ENCODE results near the gene IRS4. TPM values are rescaled to one million over a fixed set of nuclear protein-coding genes. Genes with fewer than 3 reads are reported as not detected.
A peak's percentile ranks its signal among the peaks of the same experiment; 100 is the strongest.

Gene IRS4
- polyA plus RNA-seq (ENCODE audit: insufficient read length in 4 of 4), result 1 to 10 TPM; 1.2 to 2.1 (median 1.8) TPM

GRCh38 chrX:108736509-108737479, at the start of gene IRS4:
Gene IRS4 (minus strand): TSS chrX:108736563.
- DNase-seq (ENCODE audit: low read depth in 4 of 4, low spot score in 3 of 4), result peak in 1 of 4 donors; percentile 37

GRCh38 chrX:108772549-108772948, 36.2 kb upstream of the IRS4 start:
- DNase-seq (ENCODE audit: low read depth in 4 of 4, low spot score in 3 of 4), result no peak

GRCh38 chrX:108763559-108763958, 27.2 kb upstream of the IRS4 start:
- DNase-seq (ENCODE audit: low read depth in 4 of 4, low spot score in 3 of 4), result no peak

DNA sequence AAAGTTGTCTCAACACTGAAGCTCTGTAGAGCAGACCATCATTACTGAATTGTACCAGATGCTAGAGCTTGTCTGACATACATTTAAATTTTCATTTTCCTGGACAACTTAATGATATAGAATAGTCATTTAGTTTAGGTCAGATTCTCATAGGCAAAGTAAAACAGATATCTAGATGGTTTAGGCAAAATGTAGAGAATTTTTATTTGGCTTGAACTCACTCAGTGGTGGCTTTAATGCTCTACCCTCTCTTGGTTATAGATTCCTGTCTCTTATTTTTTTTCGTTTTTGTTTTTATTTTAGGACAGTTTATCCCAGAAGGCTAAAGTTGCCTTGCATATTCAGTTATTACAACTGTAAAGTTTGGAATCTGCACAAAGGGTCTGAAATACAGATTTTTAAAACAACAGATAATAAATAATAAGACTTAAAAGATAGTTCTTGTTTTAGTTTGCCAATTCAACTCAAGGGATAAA, 4.0 kb upstream of the IRS4 start:
- no peak for DNase-seq (ENCODE audit: low read depth in 4 of 4, low spot score in 3 of 4)

DNA sequence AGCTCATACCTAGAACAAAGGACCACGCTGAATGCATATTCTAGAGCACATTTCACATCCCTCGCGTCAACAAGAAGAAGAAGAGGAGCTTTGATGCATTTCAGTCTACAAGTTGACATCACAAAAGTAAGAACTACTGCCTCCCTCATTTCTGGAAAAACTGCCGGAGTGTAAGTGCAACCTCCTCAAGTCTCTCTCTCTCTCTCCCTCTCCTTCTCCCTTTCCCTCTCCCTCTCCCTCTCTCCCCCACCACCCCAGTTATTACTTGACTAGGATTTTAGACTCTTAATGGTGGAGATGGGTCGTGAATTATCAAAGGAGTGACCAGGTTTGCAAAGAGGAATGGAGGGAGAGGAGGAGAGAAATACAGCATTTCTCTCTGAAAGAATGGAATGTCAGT, 1.4 kb upstream of the IRS4 start:
- no peak for DNase-seq (ENCODE audit: low read depth in 4 of 4, low spot score in 3 of 4)

GRCh38 chrX:108735679-108736508, 469 bp downstream of the IRS4 start:
- DNase-seq (ENCODE audit: low read depth in 4 of 4, low spot score in 3 of 4), result no peak

DNA sequence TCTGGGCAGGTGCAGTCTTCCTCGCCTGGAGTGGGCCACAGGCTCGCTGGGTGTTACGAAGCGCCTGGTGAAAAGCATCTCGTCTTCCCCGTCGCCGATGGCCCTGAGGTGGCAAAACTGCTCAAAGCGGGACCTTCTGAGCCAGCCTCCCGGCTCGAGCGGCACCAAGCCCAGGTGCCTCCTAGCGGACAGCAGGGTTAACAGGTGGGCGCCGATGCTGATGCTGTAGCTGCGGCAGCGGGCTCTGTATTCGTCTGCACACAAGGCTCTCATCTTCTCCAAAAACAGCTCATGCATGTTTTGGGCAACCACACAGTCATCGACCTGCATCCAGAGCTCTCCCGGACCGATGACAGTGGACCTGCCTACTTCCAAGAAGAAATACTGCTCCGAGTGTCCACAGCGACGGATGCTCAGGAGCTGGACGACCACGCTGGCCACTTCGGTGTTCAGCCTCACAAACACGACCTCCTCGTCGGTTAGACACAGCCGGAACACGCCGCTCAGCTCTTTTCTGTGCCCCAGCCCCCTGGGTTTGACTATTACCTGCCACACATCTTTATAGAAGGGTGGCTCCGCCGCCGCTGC, 1.2 kb downstream of the IRS4 start:
- DNase-seq (ENCODE audit: low read depth in 4 of 4, low spot score in 3 of 4), result no peak

DNA sequence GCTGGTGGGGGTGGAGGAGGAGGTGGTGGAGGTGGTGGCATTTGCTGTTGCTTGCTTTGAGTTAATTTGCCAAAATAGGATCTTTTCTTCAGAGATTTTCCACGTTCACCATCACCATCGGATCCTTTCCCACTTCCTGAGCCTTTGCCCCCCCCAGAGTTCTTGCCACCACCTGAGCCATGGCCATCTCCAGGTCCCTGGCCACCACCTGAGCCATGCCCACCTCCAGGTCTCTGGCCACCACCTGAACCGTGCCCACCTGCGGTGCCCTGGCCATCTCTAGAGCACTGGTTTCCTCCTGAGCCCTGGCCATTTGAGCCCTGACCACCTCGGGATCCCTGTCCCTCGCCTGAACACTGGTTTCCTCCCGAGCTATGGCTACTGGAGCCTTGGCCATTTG, 1.9 kb downstream of the IRS4 start:
- DNase-seq (ENCODE audit: low read depth in 4 of 4, low spot score in 3 of 4), result no peak

- no peak for DNase-seq (ENCODE audit: low read depth in 4 of 4, low spot score in 3 of 4)
Observed at GRCh38 chrX:108732630-108733321, 3.6 kb downstream of the IRS4 start.

GRCh38 chrX:108731153-108731552, 5.2 kb downstream of the IRS4 start:
- DNase-seq (ENCODE audit: low read depth in 4 of 4, low spot score in 3 of 4), result no peak

- no peak for DNase-seq (ENCODE audit: low read depth in 4 of 4, low spot score in 3 of 4)
Observed at GRCh38 chrX:108726748-108727147, 9.6 kb downstream of the IRS4 start.

GRCh38 chrX:108722561-108722960, 13.8 kb downstream of the IRS4 start:
- no peak for DNase-seq (ENCODE audit: low read depth in 4 of 4, low spot score in 3 of 4)

DNA sequence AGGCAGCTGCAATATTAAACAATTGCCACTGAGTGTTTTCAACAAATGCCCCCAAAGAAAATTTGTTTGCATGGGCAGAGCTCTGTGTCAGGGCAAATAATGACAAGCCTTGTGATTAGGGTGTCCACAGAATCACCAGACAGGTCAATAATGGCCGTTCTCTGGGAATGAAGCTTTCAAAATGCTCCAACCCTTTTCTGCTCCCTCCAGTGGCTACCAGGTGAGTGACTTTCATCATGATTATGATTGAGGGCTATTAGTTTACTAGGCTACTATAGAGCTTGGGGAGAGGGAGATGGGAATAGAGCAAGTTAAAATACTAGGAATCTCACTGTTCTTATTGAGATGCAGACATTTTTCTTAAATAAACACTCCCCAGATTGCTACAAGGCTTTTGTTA, 23.5 kb downstream of the IRS4 start:
- DNase-seq (ENCODE audit: low read depth in 4 of 4, low spot score in 3 of 4), result no peak

DNA sequence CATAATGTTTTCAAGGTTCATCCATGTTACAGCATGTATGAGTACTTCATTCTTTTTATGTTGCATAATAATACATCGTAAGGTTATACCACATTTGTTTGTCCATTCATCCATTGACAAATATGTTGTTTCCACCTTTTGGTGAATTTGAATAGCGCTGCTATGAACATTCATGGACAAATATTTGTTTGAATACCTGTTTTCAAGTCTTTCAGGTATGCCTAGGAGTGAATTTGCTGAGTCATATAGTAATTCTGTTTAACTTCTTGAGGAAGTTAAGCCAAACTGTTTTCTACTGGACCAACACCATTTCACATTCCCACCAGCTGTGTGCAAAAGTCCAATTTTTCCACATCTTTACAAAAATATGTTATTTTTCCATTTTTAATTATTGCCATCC, 31.5 kb downstream of the IRS4 start:
- DNase-seq (ENCODE audit: low read depth in 4 of 4, low spot score in 3 of 4), result no peak

- DNase-seq (ENCODE audit: low read depth in 4 of 4, low spot score in 3 of 4), result no peak
Observed at GRCh38 chrX:108702530-108702929, 33.8 kb downstream of the IRS4 start.

GRCh38 chrX:108701633-108702032, 34.7 kb downstream of the IRS4 start:
- no peak for DNase-seq (ENCODE audit: low read depth in 4 of 4, low spot score in 3 of 4)

GRCh38 chrX:108699368-108699767, 37.0 kb downstream of the IRS4 start:
- peak in 1 of 4 donors; percentile 3 for DNase-seq (ENCODE audit: low read depth in 4 of 4, low spot score in 3 of 4)

GRCh38 chrX:108696690-108697089, 39.7 kb downstream of the IRS4 start:
- DNase-seq (ENCODE audit: low read depth in 4 of 4, low spot score in 3 of 4), result no peak
